ENCODE data around the gene LRRC10B.

DNA sequence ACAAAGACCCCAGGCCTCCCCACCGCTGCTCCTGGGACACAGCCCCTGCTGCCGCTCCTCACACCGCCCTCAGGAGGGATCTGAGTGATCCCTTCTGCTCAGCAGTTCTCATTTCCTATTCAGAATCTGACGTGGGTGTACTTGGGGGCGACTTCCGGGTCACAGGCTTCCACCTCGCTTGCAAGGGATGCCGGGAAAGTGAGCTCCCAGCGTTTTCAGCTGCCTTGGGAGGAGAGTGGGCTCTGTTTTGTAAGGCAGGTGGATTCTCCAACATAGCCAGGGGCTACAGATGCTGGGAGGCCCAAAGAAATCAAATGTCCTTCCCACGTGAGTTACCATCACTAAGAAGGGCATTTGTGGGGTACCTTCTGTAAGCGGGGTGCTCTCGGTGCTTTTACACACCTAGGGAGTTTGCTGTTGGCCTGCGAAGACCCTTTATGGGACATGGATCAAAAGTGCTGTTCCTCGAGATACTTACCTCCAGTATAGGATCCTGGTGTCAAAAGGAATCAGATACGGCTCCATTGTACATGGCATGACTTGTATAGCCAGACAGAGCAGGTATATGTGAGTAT is 9.7 kb upstream of the LRRC10B start:
- TF ChIP-seq, protein P1, sequence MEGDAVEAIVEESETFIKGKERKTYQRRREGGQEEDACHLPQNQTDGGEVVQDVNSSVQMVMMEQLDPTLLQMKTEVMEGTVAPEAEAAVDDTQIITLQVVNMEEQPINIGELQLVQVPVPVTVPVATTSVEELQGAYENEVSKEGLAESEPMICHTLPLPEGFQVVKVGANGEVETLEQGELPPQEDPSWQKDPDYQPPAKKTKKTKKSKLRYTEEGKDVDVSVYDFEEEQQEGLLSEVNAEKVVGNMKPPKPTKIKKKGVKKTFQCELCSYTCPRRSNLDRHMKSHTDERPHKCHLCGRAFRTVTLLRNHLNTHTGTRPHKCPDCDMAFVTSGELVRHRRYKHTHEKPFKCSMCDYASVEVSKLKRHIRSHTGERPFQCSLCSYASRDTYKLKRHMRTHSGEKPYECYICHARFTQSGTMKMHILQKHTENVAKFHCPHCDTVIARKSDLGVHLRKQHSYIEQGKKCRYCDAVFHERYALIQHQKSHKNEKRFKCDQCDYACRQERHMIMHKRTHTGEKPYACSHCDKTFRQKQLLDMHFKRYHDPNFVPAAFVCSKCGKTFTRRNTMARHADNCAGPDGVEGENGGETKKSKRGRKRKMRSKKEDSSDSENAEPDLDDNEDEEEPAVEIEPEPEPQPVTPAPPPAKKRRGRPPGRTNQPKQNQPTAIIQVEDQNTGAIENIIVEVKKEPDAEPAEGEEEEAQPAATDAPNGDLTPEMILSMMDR (IDR thresholded peaks at IDR 0.05), result no peak
- TF ChIP-seq EZH2 (IDR thresholded peaks at IDR 0.05) (no peak), EZH2phosphoT487 (IDR thresholded peaks at IDR 0.05) (no peak)
